ENCODE measurements around the gene SLC4A8.
A peak's percentile ranks its signal among the peaks of the same experiment; 100 is the strongest.

SLC4A8 gene

GRCh38 chr12:51388069-51388799, 36.4 kb upstream of the SLC4A8 start:
- no peaks in the 10 kb centered on the region for H3K36me3 ChIP-seq (ENCODE audit: control insufficient read depth, insufficient read depth, low read length)
- peaks cover 34% of the 10 kb centered on the region for H3K27me3 ChIP-seq (ENCODE audit: control insufficient read depth, insufficient read depth, low read length, poor library complexity, severe bottlenecking)
- no peak overlapping the region for H3K27ac ChIP-seq (ENCODE audit: insufficient read depth, low read depth, low read length, poor library complexity, severe bottlenecking)
- no peaks in the 10 kb centered on the region for H3K9me3 ChIP-seq (ENCODE audit: control insufficient read depth, low read length)
- H3K4me1 ChIP-seq (ENCODE audit: control insufficient read depth, insufficient read depth, low read length): peaks cover 7% of the 10 kb centered on the region
- 54 to 58% methylated on average over 10 of the region's 10 CpGs for WGBS, 2 experiments
- H3K4me3 ChIP-seq (ENCODE audit: insufficient read depth, low read depth, low read length): no peak overlapping the region

DNA sequence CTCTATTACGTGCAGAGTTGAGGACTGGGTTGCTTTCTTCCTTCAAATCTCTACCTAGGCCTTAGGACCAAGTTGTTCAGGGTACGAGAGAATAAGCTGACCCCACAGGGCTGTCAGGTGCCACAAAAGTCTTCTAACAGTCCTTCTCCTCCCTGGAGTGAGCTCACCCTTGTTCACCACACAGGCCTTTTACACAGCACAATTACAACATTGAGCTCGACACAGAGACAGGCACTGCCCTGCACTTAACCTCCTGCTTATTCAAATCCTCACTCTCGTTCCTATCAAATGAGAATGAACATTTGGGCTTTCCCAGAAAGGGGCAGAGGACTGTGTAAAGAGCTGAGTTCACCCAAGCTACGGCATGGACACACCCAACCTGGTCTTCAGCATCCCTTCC, 35.8 kb upstream of the SLC4A8 start:
- WGBS, 2 experiments: 91% methylated on average over 5 of the region's 5 CpGs
- H3K27me3 ChIP-seq (ENCODE audit: control insufficient read depth, insufficient read depth, low read length, poor library complexity, severe bottlenecking): peaks cover 40% of the 10 kb centered on the region
- no peaks in the 10 kb centered on the region for H3K9me3 ChIP-seq (ENCODE audit: control insufficient read depth, low read length)
- no peak overlapping the region for H3K27ac ChIP-seq (ENCODE audit: insufficient read depth, low read depth, low read length, poor library complexity, severe bottlenecking)
- H3K36me3 ChIP-seq (ENCODE audit: control insufficient read depth, insufficient read depth, low read length): no peaks in the 10 kb centered on the region
- no peak overlapping the region for H3K4me3 ChIP-seq (ENCODE audit: insufficient read depth, low read depth, low read length)
- peaks cover under 1% of the 10 kb centered on the region for H3K4me1 ChIP-seq (ENCODE audit: control insufficient read depth, insufficient read depth, low read length)

- no peaks in the 10 kb centered on the region for H3K9me3 ChIP-seq (ENCODE audit: control insufficient read depth, low read length)
- peaks cover 46% of the 10 kb centered on the region for H3K27me3 ChIP-seq (ENCODE audit: control insufficient read depth, insufficient read depth, low read length, poor library complexity, severe bottlenecking)
- H3K27ac ChIP-seq (ENCODE audit: insufficient read depth, low read depth, low read length, poor library complexity, severe bottlenecking): no peak overlapping the region
- no peaks in the 10 kb centered on the region for H3K4me1 ChIP-seq (ENCODE audit: control insufficient read depth, insufficient read depth, low read length)
- WGBS, 2 experiments: 90 to 97% methylated on average over 2 of the region's 2 CpGs
- H3K36me3 ChIP-seq (ENCODE audit: control insufficient read depth, insufficient read depth, low read length): no peaks in the 10 kb centered on the region
- H3K4me3 ChIP-seq (ENCODE audit: insufficient read depth, low read depth, low read length): no peak overlapping the region
These were observed 35.2 kb upstream of the SLC4A8 start for GRCh38 chr12:51389302-51389999.

- WGBS, 2 experiments: 88 to 92% methylated on average over 6 of the region's 6 CpGs
- H3K9me3 ChIP-seq (ENCODE audit: control insufficient read depth, low read length): no peaks in the 10 kb centered on the region
- no peaks in the 10 kb centered on the region for H3K4me1 ChIP-seq (ENCODE audit: control insufficient read depth, insufficient read depth, low read length)
- H3K36me3 ChIP-seq (ENCODE audit: control insufficient read depth, insufficient read depth, low read length): no peaks in the 10 kb centered on the region
- no peak overlapping the region for H3K4me3 ChIP-seq (ENCODE audit: insufficient read depth, low read depth, low read length)
- peaks cover 46% of the 10 kb centered on the region for H3K27me3 ChIP-seq (ENCODE audit: control insufficient read depth, insufficient read depth, low read length, poor library complexity, severe bottlenecking)
- no peak overlapping the region for H3K27ac ChIP-seq (ENCODE audit: insufficient read depth, low read depth, low read length, poor library complexity, severe bottlenecking)
These were observed 34.2 kb upstream of the SLC4A8 start for GRCh38 chr12:51390457-51390856.

DNA sequence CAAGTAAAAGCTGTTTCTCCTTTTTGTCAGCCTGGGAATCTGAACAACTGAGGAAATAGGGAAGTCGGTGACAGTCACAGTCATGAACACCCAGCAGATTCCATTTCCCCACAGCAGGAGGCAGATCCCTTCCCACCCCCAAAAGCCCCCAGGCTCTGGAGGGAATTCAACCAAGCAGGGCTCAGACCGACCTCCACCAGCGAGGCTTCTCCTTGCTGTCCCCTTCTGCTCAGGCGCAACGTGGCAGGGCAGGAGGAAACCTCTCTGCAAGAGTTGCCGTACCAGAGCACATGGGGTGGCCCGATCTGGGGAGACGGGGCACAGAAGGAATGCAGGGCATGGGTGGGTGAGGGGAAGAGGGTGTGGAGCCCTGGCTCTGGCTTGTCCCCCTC, 33.7 kb upstream of the SLC4A8 start:
- Histone ChIP-seq H3K4me3 (ENCODE audit: insufficient read depth, low read depth, low read length) (peak overlapping the region; percentile 51), H3K36me3 (ENCODE audit: control insufficient read depth, insufficient read depth, low read length) (no peaks in the 10 kb centered on the region), H3K9me3 (ENCODE audit: control insufficient read depth, low read length) (no peaks in the 10 kb centered on the region), H3K4me1 (ENCODE audit: control insufficient read depth, insufficient read depth, low read length) (no peaks in the 10 kb centered on the region), H3K27me3 (ENCODE audit: control insufficient read depth, insufficient read depth, low read length, poor library complexity, severe bottlenecking) (peaks cover 46% of the 10 kb centered on the region), H3K27ac (ENCODE audit: insufficient read depth, low read depth, low read length, poor library complexity, severe bottlenecking) (no peak overlapping the region)
- 5% methylated on average over 8 of the region's 8 CpGs for WGBS, 2 experiments

- Histone ChIP-seq H3K36me3 (ENCODE audit: control insufficient read depth, insufficient read depth, low read length) (no peaks in the 10 kb centered on the region), H3K4me1 (ENCODE audit: control insufficient read depth, insufficient read depth, low read length) (no peaks in the 10 kb centered on the region), H3K27ac (ENCODE audit: insufficient read depth, low read depth, low read length, poor library complexity, severe bottlenecking) (no peak within 1 kb of the TSS), H3K4me3 (ENCODE audit: insufficient read depth, low read depth, low read length) (peak within 1 kb of the TSS; percentile 51), H3K9me3 (ENCODE audit: control insufficient read depth, low read length) (no peaks in the 10 kb centered on the region), H3K27me3 (ENCODE audit: control insufficient read depth, insufficient read depth, low read length, poor library complexity, severe bottlenecking) (peaks cover 46% of the 10 kb centered on the region)
- WGBS, 2 experiments: 0% methylated on average over 73 of the region's 73 CpGs
These were observed 33.1 kb upstream of the SLC4A8 start, which contains the start of gene GALNT6 for GRCh38 chr12:51391283-51392123. Gene GALNT6, minus strand, starts transcription at chr12:51391406. Its CDS starts 11,625 bp downstream, at chr12:51379781.

GRCh38 chr12:51392556-51393237, 31.9 kb upstream of the SLC4A8 start:
- Histone ChIP-seq H3K4me1 (ENCODE audit: control insufficient read depth, insufficient read depth, low read length) (no peaks in the 10 kb centered on the region), H3K27me3 (ENCODE audit: control insufficient read depth, insufficient read depth, low read length, poor library complexity, severe bottlenecking) (peaks cover 46% of the 10 kb centered on the region), H3K27ac (ENCODE audit: insufficient read depth, low read depth, low read length, poor library complexity, severe bottlenecking) (no peak overlapping the region), H3K36me3 (ENCODE audit: control insufficient read depth, insufficient read depth, low read length) (no peaks in the 10 kb centered on the region), H3K9me3 (ENCODE audit: control insufficient read depth, low read length) (no peaks in the 10 kb centered on the region), H3K4me3 (ENCODE audit: insufficient read depth, low read depth, low read length) (no peak overlapping the region)
- 19 to 20% methylated on average over 22 of the region's 22 CpGs for WGBS, 2 experiments

DNA sequence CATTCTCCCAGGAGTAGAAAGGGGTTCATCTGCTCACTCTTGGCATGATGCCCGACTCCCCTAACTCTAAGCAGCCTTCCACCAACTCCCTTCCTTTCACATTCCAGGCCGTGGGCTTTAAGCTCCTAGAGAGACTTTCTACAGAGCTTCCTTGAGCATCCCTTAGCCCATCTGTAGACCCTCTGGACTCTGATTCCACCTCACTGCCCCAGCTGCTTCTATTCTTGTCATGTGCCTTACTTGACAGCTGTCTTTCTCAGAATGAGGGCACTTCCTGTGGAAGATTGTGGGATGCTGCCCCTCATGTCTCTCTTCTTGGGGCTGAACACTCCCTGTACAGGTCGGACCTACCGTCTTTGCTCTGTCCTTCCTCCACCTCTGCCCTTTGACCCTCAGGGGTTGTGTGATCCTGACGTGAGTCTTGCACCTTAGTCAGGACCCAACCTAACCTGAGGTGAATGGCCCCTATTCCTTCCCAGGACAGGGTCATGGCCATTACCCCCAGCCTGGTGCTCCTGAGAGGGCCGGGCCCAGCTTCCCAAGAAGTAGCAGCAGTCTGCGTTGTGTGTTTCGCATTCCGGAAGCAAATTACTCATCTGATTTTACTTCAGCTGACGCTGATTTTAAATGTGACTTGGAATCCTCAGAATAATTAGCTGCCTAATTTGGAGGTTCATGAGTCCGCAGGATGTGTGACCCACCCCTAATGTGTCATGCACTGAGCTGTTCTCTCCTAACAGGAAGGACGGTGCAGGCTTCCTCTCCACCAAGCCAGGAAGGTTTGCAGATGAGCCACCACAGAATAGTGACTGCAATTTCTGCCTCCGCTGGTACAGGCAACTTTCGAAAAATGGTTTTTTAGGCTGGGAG, 30.7 kb upstream of the SLC4A8 start:
- WGBS, 2 experiments: 92% methylated on average over 14 of the region's 14 CpGs
- Histone ChIP-seq H3K9me3 (ENCODE audit: control insufficient read depth, low read length) (no peaks in the 10 kb centered on the region), H3K4me1 (ENCODE audit: control insufficient read depth, insufficient read depth, low read length) (no peaks in the 10 kb centered on the region), H3K27me3 (ENCODE audit: control insufficient read depth, insufficient read depth, low read length, poor library complexity, severe bottlenecking) (peaks cover 46% of the 10 kb centered on the region), H3K4me3 (ENCODE audit: insufficient read depth, low read depth, low read length) (no peak overlapping the region), H3K36me3 (ENCODE audit: control insufficient read depth, insufficient read depth, low read length) (no peaks in the 10 kb centered on the region), H3K27ac (ENCODE audit: insufficient read depth, low read depth, low read length, poor library complexity, severe bottlenecking) (no peak overlapping the region)

Measured in ectodermal cell (in vitro differentiated cells).